IMR-90 (cell line): ENCODE data around the gene TCN1. TPM values are rescaled to one million over a fixed set of nuclear protein-coding genes. Genes with fewer than 3 reads are reported as not detected.

ENCODE experiments used
- ATAC-seq: fragments of 200-7000 bp; cut with Tn5 transposase; 2 replicates; pipeline ENCODE4 v1.9.1; 2020; ENCODE audit warnings: low read depth, mild to moderate bottlenecking, moderate library complexity
- BruUV-seq: library from RNA; stranded (reverse); fragments of 400-500 nt; replicated peaks from 2 replicates; lab custom pipeline; 2021; lab: Mats Ljungman, UMichigan
- CTCF ChIA-PET: fragments of 300-600 bp; formaldehyde crosslinking; extraction: SDS; loops from one replicate; lab custom pipeline; 2021; ENCODE audit warnings: antibody characterized with exemption; lab: Yijun Ruan, JAX
- POLR2A ChIA-PET: fragments of 300-600 bp; sonication (Branson Sonifier 250); formaldehyde crosslinking; loops from one replicate; lab custom pipeline; 2022; ENCODE audit warnings: antibody characterized with exemption; ENCODE audit not compliant: unreplicated experiment; lab: Charles Lee
- DNase-seq: peaks from one replicate; pipeline ENCODE4 v3.0.0; 2013
- H2AFZ ChIP-seq: replicated peaks from 2 replicates; pipeline ENCODE3; 2013; ENCODE audit warnings: low read length, mild to moderate bottlenecking; ENCODE audit not compliant: poor library complexity
- H2AK5ac ChIP-seq: 2 replicates; pipeline ENCODE4 v1.6.1; 2013; ENCODE audit warnings: low read depth, low read length, inconsistent platforms
- H2AK9ac ChIP-seq: replicated peaks from 2 replicates; pipeline ENCODE3; 2013; ENCODE audit warnings: mild to moderate bottlenecking, low read depth, low read length, moderate library complexity; ENCODE audit not compliant: poor library complexity
- H2BK120ac ChIP-seq: 2 replicates; pipeline ENCODE4 v1.6.1; 2013; ENCODE audit warnings: low read depth, low read length, inconsistent platforms
- H2BK15ac ChIP-seq: 3 replicates; pipeline ENCODE4 v1.6.1; 2013; ENCODE audit warnings: low read depth, low read length, inconsistent platforms
- H2BK20ac ChIP-seq: 2 replicates; pipeline ENCODE4 v1.6.1; 2013; ENCODE audit warnings: low read depth, mild to moderate bottlenecking, inconsistent platforms, low read length, moderate library complexity
- H2BK5ac ChIP-seq: 2 replicates; pipeline ENCODE4 v1.6.1; 2013; ENCODE audit warnings: mild to moderate bottlenecking, low read depth, low read length, inconsistent platforms; ENCODE audit not compliant: poor library complexity, severe bottlenecking
- H3K14ac ChIP-seq: replicated peaks from 2 replicates; pipeline ENCODE4 v1.6.1; 2013; ENCODE audit warnings: low read depth, low read length, inconsistent platforms
- H3K18ac ChIP-seq: 2 replicates; pipeline ENCODE4 v1.6.1; 2013; ENCODE audit warnings: low read depth, low read length, control low read depth
- H3K23ac ChIP-seq: 2 replicates; pipeline ENCODE4 v1.6.1; 2013; ENCODE audit warnings: low read depth, low read length, inconsistent platforms
- H3K27ac ChIP-seq: 2 replicates; pipeline ENCODE4 v1.5.1; 2013; ENCODE audit warnings: mild to moderate bottlenecking, control low read depth, low read length; ENCODE audit not compliant: insufficient read depth
- H3K27me3 ChIP-seq: 2 replicates; pipeline ENCODE4 v1.6.1; 2013; ENCODE audit warnings: low read length; ENCODE audit not compliant: control insufficient read depth, insufficient read depth
- H3K36me3 ChIP-seq: 2 replicates; pipeline ENCODE4 v1.6.1; 2013; ENCODE audit warnings: low read length, mixed read lengths; ENCODE audit not compliant: control insufficient read depth, insufficient read depth
- H3K4ac ChIP-seq: 2 replicates; pipeline ENCODE4 v1.6.1; 2013; ENCODE audit warnings: low read depth, low read length, inconsistent platforms
- H3K4me1 ChIP-seq: 2 replicates; pipeline ENCODE4 v1.6.1; 2013; ENCODE audit warnings: low read length, mixed read lengths; ENCODE audit not compliant: control insufficient read depth, insufficient read depth
- H3K4me2 ChIP-seq: 2 replicates; pipeline ENCODE4 v1.6.1; 2013; ENCODE audit warnings: low read depth, mild to moderate bottlenecking, control low read depth, low read length, moderate library complexity
- H3K4me3 ChIP-seq: 2 replicates; pipeline ENCODE4 v1.5.1; 2013; ENCODE audit warnings: low read depth, mild to moderate bottlenecking, control low read depth, low read length, moderate library complexity; ENCODE audit not compliant: insufficient read depth
- H3K56ac ChIP-seq: 2 replicates; pipeline ENCODE4 v1.6.1; 2013; ENCODE audit warnings: low read length, inconsistent platforms; ENCODE audit not compliant: insufficient read depth; ENCODE audit errors: extremely low read depth
- H3K79me1 ChIP-seq, 2 experiments: 2 replicates each; pipeline ENCODE4 v1.6.1; 2013; ENCODE audit warnings: low read length in 2 of 2, inconsistent platforms in 1 of 2, low read depth in 1 of 2
- H3K9ac ChIP-seq: 2 replicates; pipeline ENCODE4 v1.6.1; 2013; ENCODE audit warnings: low read depth, low read length, control low read depth
- H3K9me1 ChIP-seq: 2 replicates; pipeline ENCODE4 v1.6.1; 2013; ENCODE audit warnings: low read length, inconsistent platforms; ENCODE audit not compliant: insufficient read depth
- H3K9me3 ChIP-seq: 2 replicates; pipeline ENCODE4 v1.6.1; 2013; ENCODE audit warnings: low read length; ENCODE audit not compliant: control insufficient read depth, insufficient read depth
- H4K20me1 ChIP-seq: 2 replicates; pipeline ENCODE4 v1.6.1; 2013; ENCODE audit warnings: low read length, inconsistent platforms; ENCODE audit not compliant: insufficient read depth
- H4K5ac ChIP-seq: 2 replicates; pipeline ENCODE4 v1.6.1; 2013; ENCODE audit warnings: mild to moderate bottlenecking, low read depth, low read length, control low read depth
- H4K8ac ChIP-seq, 2 experiments: 2 replicates each; pipeline ENCODE4 v1.6.1; 2013; ENCODE audit warnings: low read depth in 2 of 2, low read length in 2 of 2, control low read depth in 1 of 2, inconsistent platforms in 1 of 2
- H4K91ac ChIP-seq: 2 replicates; pipeline ENCODE4 v1.6.1; 2013; ENCODE audit warnings: low read depth, low read length, inconsistent platforms; ENCODE audit not compliant: insufficient read depth
- BHLHE40 ChIP-seq: fragments of 150-350 bp; IDR thresholded peaks from 2 replicates; pipeline ENCODE4 v1.6.1; 2016; ENCODE audit warnings: mild to moderate bottlenecking, low read depth, low read length
- CEBPB ChIP-seq: IDR thresholded peaks from 2 replicates; pipeline ENCODE4 v1.6.1; 2012; ENCODE audit warnings: low read depth, low read length, improper control_type of control experiment
- CHD1 ChIP-seq: IDR thresholded peaks from 2 replicates; pipeline ENCODE4 v1.6.1; 2012; ENCODE audit warnings: low read depth, low read length, improper control_type of control experiment
- FOS ChIP-seq: fragments of 150-350 bp; IDR thresholded peaks from 2 replicates; pipeline ENCODE4 v1.6.1; 2016; ENCODE audit warnings: low read depth, low read length
- MAFK ChIP-seq: IDR thresholded peaks from 2 replicates; pipeline ENCODE4 v1.6.1; 2012; ENCODE audit warnings: low read depth, low read length, improper control_type of control experiment
- MAZ ChIP-seq: IDR thresholded peaks from 2 replicates; pipeline ENCODE4 v1.6.1; 2012; ENCODE audit warnings: low read depth, mild to moderate bottlenecking, low read length, improper control_type of control experiment, moderate library complexity, borderline replicate concordance
- MXI1 ChIP-seq: IDR thresholded peaks from 2 replicates; pipeline ENCODE4 v1.6.1; 2012; ENCODE audit warnings: low read depth, mild to moderate bottlenecking, low read length, moderate library complexity, borderline replicate concordance
- NFE2L2 ChIP-seq: fragments of 150-350 bp; IDR thresholded peaks from 2 replicates; pipeline ENCODE4 v1.6.1; 2016; ENCODE audit warnings: low read depth, mild to moderate bottlenecking, low read length
- POLR2A ChIP-seq: IDR thresholded peaks from 2 replicates; pipeline ENCODE4 v1.6.1; 2012; ENCODE audit warnings: mild to moderate bottlenecking, low read depth, low read length
- RAD21 ChIP-seq: IDR thresholded peaks from 2 replicates; pipeline ENCODE4 v1.6.1; 2012; ENCODE audit warnings: low read length, improper control_type of control experiment
- RCOR1 ChIP-seq: IDR thresholded peaks from 2 replicates; pipeline ENCODE4 v1.6.1; 2012; ENCODE audit warnings: mild to moderate bottlenecking, low read length, improper control_type of control experiment; ENCODE audit not compliant: insufficient replicate concordance
- RFX5 ChIP-seq: IDR thresholded peaks from 2 replicates; pipeline ENCODE4 v1.8.0; 2012; ENCODE audit warnings: low read depth, mild to moderate bottlenecking, low read length, moderate library complexity
- SMC3 ChIP-seq: fragments of 150-350 bp; IDR thresholded peaks from 2 replicates; pipeline ENCODE4 v1.6.1; 2016; ENCODE audit warnings: low read depth, mild to moderate bottlenecking, antibody characterized with exemption, low read length, moderate library complexity
- WGBS, 2 experiments: methylation state at CpG; one replicate each; pipeline versions ENCODE4 v1.1.5 to v1.1.7; 2013; ENCODE audit warnings: missing lambda C conversion rate in 2 of 2; ENCODE audit not compliant: insufficient read length in 1 of 2; ENCODE audit errors: extremely low coverage in 2 of 2; 5-methylcytosine and 5-hydroxymethylcytosine counted together
- dilution Hi-C: fragments of 300-500 bp; cut with HindIII; formaldehyde crosslinking; loops from one replicate; pipeline ENCODE4 v1.14.3; 2018; ENCODE audit warnings: low sequenced_read_pairs; ENCODE audit not compliant: unreplicated experiment
- in situ Hi-C: fragments of 300-500 bp; cut with MboI; formaldehyde crosslinking; loops from 3 replicates; pipeline ENCODE4 v1.14.3; 2019; ENCODE audit warnings: low sequenced_read_pairs, inconsistent platforms, mixed read lengths
- intact Hi-C: fragments of 100-400 bp; cut with micrococcal nuclease; formaldehyde crosslinking; loops from 2 replicates; pipeline ENCODE4 v1.10.0; 2022
- polyA plus RNA-seq, 3 experiments: library from polyadenylated mRNA; depleted of rRNA; stranded (reverse); fragments of >200 nt; gene quantifications; 2 replicates each; pipeline ENCODE4 v1.2.3, GENCODE V29; 2012; ENCODE audit warnings: low replicate concordance in 1 of 3
- total RNA-seq: library from RNA; depleted of rRNA; stranded (reverse); fragments of >200 nt; gene quantifications from 2 replicates; pipeline ENCODE4 v1.2.3, GENCODE V29; 2012
- TF ChIP-seq, protein P1 (sequence below): fragments of 150-350 bp; IDR thresholded peaks from 2 replicates; pipeline ENCODE4 v1.6.1; 2016; ENCODE audit warnings: low read depth, mild to moderate bottlenecking, low read length, moderate library complexity, borderline replicate concordance
- TF ChIP-seq, protein P2 (sequence below): conservative IDR thresholded peaks from 2 replicates; pipeline ENCODE4 v1.5.1; 2012; ENCODE audit warnings: mild to moderate bottlenecking, low read depth, low read length, improper control_type of control experiment
- TF ChIP-seq, protein P3 (sequence below): fragments of 150-350 bp; IDR thresholded peaks from 2 replicates; pipeline ENCODE4 v1.6.1; 2017; ENCODE audit warnings: mild to moderate bottlenecking, antibody characterized with exemption, low read length, low read depth

Gene TCN1
- total and polyA plus RNA-seq, 2 of the 4 experiments (the other 2 are of a cell fraction), result not detected

DNA sequence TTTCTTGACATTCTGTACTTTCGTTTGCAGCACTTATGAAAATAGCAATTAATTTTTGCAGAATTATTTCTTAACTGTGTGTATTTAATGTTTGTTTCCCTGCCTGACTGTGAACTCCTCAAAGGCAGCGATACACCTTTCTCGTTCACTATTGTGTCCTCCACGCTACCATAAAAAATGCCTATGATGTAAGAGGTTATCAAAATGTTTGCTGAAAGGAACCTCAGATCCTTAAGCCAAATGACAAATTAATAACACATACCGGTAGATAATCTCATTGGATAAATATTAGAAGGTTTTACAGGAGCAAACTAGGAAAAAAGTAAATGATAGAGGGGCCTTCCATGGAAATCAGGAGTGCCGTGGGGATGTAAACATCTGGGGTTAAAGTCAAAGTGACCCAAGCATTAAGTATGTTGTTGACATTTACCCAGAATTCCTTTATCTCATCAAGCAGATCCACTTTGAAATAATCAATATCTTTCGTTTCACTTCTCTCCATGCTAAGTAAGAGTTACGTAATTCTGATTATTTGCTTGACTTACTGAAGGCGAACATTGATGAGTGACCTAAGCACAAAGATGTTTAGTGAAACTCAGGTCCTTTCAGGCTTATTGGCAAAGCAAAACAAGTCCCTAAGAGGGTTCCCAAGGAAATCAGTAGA, 9.7 kb upstream of the TCN1 start:
- intact Hi-C loops, result no loop called here
- no peak overlapping the region for H3K18ac ChIP-seq

More for the DNA sequence above, 9.7 kb upstream of the TCN1 start:
- Histone ChIP-seq H3K27me3 (no peaks in the 10 kb centered on the region), H3K4me2 (no peak overlapping the region), H3K9me1 (no peaks in the 10 kb centered on the region), H3K4me3 (no peak overlapping the region), H2BK15ac (no peak overlapping the region), H4K91ac (no peak overlapping the region), H2AFZ (no peak overlapping the region), H3K56ac (no peak overlapping the region), H3K79me1 (no peaks in the 10 kb centered on the region), H3K4me1 (no peaks in the 10 kb centered on the region), H3K4ac (no peak overlapping the region), H4K5ac (no peak overlapping the region), H4K8ac (no peak overlapping the region), H2AK5ac (no peak overlapping the region), H4K20me1 (no peaks in the 10 kb centered on the region), H3K23ac (no peak overlapping the region), H2BK20ac (no peak overlapping the region), H3K36me3 (no peaks in the 10 kb centered on the region), H3K27ac (no peak overlapping the region), H2AK9ac (no peak overlapping the region), H2BK5ac (no peak overlapping the region), H3K9me3 (no peaks in the 10 kb centered on the region), H2BK120ac (no peak overlapping the region), H3K9ac (no peak overlapping the region), H3K14ac (no peak overlapping the region)
- dilution Hi-C loops (no loop called here), in situ Hi-C loops (no loop called here)
- WGBS, 2 experiments, result 40% methylated on average over 2 of the region's 9 CpGs; no CpG with 5 or more reads in 1 of the 2 experiments
- no peak for DNase-seq
- no TSS peak for BruUV-seq
- POLR2A ChIA-PET, result no interaction called here
- TF ChIP-seq RAD21 (no peak), CEBPB (no peak; the same call in 1 of the 2 replicates), RFX5 (no peak), RCOR1 (no peak), NFE2L2 (no peak), MXI1 (no peak), FOS (no peak), MAFK (no peak), POLR2A (no peak), BHLHE40 (no peak), SMC3 (no peak), CHD1 (no peak), MAZ (no peak)
- TF ChIP-seq, protein P1, sequence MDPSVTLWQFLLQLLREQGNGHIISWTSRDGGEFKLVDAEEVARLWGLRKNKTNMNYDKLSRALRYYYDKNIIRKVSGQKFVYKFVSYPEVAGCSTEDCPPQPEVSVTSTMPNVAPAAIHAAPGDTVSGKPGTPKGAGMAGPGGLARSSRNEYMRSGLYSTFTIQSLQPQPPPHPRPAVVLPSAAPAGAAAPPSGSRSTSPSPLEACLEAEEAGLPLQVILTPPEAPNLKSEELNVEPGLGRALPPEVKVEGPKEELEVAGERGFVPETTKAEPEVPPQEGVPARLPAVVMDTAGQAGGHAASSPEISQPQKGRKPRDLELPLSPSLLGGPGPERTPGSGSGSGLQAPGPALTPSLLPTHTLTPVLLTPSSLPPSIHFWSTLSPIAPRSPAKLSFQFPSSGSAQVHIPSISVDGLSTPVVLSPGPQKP, result no peak
- TF ChIP-seq, protein P2, sequence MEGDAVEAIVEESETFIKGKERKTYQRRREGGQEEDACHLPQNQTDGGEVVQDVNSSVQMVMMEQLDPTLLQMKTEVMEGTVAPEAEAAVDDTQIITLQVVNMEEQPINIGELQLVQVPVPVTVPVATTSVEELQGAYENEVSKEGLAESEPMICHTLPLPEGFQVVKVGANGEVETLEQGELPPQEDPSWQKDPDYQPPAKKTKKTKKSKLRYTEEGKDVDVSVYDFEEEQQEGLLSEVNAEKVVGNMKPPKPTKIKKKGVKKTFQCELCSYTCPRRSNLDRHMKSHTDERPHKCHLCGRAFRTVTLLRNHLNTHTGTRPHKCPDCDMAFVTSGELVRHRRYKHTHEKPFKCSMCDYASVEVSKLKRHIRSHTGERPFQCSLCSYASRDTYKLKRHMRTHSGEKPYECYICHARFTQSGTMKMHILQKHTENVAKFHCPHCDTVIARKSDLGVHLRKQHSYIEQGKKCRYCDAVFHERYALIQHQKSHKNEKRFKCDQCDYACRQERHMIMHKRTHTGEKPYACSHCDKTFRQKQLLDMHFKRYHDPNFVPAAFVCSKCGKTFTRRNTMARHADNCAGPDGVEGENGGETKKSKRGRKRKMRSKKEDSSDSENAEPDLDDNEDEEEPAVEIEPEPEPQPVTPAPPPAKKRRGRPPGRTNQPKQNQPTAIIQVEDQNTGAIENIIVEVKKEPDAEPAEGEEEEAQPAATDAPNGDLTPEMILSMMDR, result no peak
- TF ChIP-seq, protein P3, sequence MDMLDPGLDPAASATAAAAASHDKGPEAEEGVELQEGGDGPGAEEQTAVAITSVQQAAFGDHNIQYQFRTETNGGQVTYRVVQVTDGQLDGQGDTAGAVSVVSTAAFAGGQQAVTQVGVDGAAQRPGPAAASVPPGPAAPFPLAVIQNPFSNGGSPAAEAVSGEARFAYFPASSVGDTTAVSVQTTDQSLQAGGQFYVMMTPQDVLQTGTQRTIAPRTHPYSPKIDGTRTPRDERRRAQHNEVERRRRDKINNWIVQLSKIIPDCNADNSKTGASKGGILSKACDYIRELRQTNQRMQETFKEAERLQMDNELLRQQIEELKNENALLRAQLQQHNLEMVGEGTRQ, result no peak
- CTCF ChIA-PET, result no interaction called here
- no peak for ATAC-seq
